ENCODE measurements around the gene SLC22A23.

The SLC22A23 gene

DNA sequence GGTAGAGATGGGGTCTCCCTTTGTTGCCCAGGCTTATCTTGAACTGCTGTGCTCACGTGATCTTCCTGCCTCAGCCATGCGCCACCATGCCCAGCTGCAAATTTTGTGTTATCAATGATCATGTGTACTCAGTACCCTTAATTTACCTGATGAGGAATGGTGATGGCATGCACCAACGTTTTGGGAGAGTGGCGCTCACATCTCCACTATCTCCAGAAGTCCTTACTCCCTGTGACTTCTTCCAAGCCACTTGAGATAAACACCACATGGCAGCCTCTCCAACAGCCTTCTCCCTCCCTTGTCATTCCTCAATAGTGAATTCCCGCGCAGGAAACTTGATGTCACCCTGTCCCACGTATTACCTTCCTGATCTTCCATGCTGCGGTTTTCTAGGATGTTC, 140.0 kb downstream of the SLC22A23 start:
- TF ChIP-seq, protein P1, sequence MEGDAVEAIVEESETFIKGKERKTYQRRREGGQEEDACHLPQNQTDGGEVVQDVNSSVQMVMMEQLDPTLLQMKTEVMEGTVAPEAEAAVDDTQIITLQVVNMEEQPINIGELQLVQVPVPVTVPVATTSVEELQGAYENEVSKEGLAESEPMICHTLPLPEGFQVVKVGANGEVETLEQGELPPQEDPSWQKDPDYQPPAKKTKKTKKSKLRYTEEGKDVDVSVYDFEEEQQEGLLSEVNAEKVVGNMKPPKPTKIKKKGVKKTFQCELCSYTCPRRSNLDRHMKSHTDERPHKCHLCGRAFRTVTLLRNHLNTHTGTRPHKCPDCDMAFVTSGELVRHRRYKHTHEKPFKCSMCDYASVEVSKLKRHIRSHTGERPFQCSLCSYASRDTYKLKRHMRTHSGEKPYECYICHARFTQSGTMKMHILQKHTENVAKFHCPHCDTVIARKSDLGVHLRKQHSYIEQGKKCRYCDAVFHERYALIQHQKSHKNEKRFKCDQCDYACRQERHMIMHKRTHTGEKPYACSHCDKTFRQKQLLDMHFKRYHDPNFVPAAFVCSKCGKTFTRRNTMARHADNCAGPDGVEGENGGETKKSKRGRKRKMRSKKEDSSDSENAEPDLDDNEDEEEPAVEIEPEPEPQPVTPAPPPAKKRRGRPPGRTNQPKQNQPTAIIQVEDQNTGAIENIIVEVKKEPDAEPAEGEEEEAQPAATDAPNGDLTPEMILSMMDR (conservative IDR thresholded peaks at IDR 0.05): no peak

GRCh38 chr6:3316331-3316730, 140.5 kb downstream of the SLC22A23 start:
- no peak overlapping the region for H3K27ac ChIP-seq
- TF ChIP-seq, protein P1 (conservative IDR thresholded peaks at IDR 0.05): no peak

More for the DNA sequence above, 140.0 kb downstream of the SLC22A23 start:
- H3K27ac ChIP-seq: no peak overlapping the region

- TF ChIP-seq, protein P1 (conservative IDR thresholded peaks at IDR 0.05): no peak
- no peak overlapping the region for H3K27ac ChIP-seq
Observed at GRCh38 chr6:3315841-3316240, 141.0 kb downstream of the SLC22A23 start.

DNA sequence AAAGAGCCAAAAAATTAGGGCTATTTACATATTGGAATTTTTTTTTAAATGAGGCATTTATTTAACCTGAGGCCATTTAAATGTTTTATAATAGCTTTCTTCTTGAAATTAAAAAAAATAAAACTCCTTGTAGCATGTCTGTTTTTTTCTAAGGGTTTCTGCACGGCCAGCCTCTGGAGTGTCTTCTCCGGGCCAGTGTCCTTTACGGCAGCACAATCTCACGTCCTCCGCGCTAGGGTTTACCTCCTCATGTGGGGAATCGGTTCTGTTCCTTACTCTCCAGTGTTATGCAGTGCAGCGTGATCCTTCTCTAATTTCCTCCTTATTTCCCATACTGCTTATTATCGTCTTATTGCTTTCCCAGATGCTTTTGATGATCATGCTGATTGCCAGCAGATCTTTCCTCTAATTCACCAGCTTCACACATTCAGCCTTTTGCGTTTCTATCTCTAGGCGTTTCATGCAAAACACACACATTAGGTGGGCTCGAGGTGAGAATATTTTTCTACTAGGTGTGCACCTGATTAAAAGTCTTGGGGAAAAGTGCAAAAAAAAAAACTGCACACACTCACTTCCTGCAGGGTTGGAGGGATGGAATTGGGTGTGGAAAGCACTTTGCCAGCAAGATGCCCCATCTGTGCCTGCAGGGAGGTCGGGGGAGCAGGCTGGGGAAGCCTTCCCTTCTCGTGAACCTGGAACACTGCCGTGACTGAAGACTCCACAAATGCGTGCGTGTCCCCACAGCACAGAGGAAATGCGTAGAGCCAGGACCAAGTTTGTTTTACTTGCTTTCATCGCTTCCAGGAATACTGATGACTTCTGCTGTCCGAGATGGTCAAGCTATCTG, 142.0 kb downstream of the SLC22A23 start:
- H3K27ac ChIP-seq: no peak overlapping the region

DNA sequence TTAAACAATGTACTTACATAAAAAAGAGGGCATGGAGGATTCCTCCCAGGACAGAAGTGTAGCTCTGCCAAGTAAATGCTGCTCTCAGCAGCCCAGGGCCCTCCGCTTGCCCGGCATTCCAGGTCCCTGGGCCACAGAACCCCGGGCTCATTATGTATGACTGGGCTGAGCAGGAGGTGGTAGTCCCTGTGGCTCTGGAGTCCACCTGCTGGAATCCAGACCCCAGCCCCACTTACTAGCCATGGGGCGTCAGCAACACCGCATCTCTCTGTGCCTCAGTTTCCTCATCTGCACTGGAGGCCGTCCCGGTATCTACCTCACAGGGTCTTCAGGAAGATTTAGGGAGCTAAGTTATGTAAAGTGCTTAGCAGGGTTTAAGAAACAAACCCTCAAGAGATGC, 142.7 kb downstream of the SLC22A23 start:
- TF ChIP-seq, protein P1 (conservative IDR thresholded peaks at IDR 0.05): no peak
- H3K27ac ChIP-seq: no peak overlapping the region

More for the DNA sequence above, 142.0 kb downstream of the SLC22A23 start:
- TF ChIP-seq, protein P1 (conservative IDR thresholded peaks at IDR 0.05): no peak

DNA sequence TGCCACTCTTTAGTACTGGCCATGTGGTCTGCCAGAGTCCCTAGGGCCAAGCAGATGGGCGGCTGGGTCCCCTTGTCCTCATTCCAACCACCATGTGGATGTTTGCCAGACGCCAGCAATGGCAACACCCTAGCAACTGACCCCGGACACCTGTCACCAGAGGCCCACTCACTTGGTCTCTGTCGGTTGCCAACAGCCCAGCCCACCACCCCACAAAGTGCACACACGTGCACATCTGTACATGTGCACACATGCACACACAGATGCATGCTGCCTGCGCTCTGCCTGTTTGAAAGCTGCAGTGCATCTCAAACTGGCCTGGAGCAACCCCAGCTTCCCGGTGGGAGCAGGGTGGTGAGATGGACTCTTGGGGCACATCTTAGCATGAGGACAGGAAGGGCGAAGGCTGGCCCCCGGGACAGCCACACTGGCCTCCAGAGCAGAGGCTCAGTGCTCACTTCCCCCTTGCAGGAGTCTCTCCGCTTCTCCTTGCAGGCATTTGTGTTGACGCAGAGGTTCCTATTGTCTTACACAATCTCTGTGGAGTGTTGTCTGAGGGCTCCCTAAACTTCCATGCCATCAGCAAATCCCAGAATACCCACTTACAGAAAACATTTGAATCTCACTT, 144.1 kb downstream of the SLC22A23 start:
- no peak overlapping the region for H3K27ac ChIP-seq
- TF ChIP-seq, protein P1 (conservative IDR thresholded peaks at IDR 0.05): no peak

GRCh38 chr6:3311826-3312225, 145.0 kb downstream of the SLC22A23 start:
- TF ChIP-seq, protein P1 (conservative IDR thresholded peaks at IDR 0.05): no peak

More at GRCh38 chr6:3311826-3312225, 145.0 kb downstream of the SLC22A23 start:
- no peak overlapping the region for H3K27ac ChIP-seq
